Measurements from ENCODE around the gene PDXDC1.

- TF ChIP-seq, protein P1, sequence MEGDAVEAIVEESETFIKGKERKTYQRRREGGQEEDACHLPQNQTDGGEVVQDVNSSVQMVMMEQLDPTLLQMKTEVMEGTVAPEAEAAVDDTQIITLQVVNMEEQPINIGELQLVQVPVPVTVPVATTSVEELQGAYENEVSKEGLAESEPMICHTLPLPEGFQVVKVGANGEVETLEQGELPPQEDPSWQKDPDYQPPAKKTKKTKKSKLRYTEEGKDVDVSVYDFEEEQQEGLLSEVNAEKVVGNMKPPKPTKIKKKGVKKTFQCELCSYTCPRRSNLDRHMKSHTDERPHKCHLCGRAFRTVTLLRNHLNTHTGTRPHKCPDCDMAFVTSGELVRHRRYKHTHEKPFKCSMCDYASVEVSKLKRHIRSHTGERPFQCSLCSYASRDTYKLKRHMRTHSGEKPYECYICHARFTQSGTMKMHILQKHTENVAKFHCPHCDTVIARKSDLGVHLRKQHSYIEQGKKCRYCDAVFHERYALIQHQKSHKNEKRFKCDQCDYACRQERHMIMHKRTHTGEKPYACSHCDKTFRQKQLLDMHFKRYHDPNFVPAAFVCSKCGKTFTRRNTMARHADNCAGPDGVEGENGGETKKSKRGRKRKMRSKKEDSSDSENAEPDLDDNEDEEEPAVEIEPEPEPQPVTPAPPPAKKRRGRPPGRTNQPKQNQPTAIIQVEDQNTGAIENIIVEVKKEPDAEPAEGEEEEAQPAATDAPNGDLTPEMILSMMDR (IDR thresholded peaks at IDR 0.05): no peak
- TF ChIP-seq EZH2 (IDR thresholded peaks at IDR 0.05; ENCODE audit: borderline replicate concordance, insufficient read depth, low read depth, low read length, poor library complexity, severe bottlenecking): no peak
Observed at GRCh38 chr16:15041271-15042004, 66.6 kb downstream of the PDXDC1 start.

Data from B cell (primary cell).